GM19397 (cell line): ENCODE measurements around the gene HOXB3.
"Not testable (repeated sequence)": the region's sequence is repeated elsewhere in the genome, so short reads cannot be mapped to it uniquely, and the experiment has no call there.

ENCODE experiments used
- ATAC-seq: cut with Tn5 transposase; IDR thresholded peaks from one replicate; pipeline ENCODE4 v1.9.1; 2021; ENCODE audit warnings: mild to moderate bottlenecking, moderate library complexity; ENCODE audit not compliant: unreplicated experiment

Gene HOXB3

DNA sequence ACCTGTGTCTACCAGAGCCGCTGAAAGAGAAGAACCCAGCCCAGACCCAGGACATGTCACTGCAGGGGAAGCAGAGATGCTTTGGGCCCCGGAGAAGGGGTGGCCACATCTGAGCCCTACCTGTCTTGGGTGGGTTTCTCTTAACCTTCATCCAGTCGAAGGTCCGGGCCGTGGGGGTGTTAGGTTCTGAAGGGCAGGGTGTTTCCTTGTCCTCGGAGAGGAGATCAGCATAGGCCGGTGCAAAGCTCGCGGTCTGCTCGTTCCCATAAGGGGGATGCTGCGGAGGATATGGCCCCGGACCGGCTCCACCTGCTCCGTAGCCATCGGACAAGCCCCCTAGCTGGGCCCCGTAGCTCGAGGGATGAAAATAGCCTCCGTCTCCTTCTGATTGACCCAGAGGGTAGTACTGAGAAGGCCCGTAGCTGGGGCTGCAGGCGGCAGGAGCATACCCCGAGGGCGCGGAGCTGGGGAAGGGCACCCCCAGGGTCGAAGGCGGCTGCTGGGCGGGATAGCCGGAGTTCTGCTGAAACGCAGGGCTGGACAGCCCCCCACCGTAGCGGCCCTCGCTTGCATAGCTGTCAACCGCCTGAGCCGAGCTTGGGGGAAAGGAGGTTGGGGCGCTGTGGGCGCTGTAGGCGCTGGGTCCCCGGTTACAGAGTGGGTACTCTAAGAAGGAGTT, 59.7 kb downstream of the HOXB3 start:
- no peak for ATAC-seq

DNA sequence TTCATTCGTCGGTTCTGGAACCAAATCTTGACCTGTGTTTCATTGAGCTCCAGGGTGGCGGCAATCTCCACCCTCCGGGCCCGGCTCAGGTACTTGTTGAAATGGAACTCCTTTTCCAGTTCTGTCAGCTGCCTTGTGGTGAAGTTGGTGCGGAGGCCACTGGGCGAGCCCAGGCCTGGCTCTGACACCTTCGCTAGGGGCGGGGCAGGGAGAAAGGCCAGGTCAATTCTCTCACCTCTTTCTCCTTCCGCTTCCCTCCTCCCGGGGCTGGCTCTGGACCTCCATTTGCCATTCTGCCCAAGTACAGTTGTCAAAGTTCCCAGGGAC, 60.4 kb downstream of the HOXB3 start:
- ATAC-seq: no peak

DNA sequence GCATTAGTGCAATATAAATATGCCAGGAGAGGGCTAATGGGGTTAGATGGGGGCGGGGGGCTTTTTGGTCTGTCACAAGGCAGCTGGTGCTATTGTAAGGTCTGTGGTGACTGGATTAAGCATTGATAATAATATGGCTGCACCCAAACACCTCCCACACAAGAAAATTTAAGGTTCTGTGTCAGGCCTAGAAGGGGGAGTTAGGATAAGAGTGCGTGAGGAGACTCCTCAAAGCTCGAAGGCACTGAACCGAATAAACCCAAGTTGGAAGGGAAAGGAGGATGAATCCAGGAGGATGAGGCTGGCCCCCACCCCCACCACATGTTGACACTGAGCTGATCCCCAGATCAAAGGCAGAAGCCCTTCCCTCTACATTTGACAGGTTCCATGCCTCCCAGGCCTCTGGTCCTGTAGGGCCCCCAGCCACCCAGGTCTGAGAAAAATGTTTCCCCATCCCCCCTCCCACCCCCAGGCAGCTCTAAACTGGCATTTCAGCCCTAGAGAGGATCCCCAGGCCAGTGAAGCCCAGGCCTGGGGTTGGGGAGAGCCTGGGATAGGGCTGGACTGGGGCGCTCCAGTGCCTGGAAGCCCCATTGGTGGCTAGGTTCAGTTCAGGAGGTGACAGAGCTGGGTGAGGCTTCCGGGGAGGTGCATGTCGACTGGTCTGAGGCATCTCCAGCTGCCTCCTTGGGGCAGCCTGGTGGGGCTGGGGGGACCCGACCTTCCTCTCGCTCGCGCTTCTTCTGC, 60.9 kb downstream of the HOXB3 start:
- ATAC-seq: no peak

DNA sequence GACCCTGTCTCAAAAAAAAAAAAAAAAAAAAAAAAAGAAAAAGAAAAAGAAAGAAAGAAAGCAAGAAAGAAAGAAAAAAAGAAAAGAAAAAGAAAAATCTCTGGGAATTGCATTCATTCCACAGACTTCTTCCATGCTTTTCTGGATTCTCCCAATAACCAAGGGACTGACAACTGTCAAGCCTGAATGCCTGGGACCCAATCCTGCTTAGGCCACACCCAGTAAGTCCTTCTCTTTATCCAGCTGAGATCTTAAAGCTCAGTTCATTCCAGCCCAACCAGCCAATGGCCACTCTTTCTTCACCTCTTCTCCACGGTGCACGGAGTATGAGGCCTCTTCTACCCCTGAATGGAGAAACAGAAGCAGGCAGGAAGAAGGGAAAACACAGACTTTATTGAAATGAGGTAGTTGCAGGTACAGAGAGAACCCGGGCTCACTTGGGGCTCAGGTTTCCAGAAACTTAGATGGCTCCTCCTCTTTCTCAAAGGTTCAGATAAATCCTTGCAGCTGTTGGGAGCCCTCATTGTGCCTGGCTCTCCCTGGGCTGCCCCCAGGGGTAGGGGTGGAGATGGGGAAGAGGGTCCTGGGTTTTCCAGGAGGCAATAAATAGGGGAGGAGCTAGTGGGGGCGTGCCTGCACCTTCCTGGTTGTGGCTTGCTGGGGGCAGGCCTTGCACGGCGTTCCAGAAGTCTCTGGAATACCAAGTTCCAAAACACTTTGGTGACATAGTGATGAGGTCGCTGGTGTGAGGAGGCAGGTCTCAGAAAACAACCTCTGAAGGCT, 61.7 kb downstream of the HOXB3 start:
- ATAC-seq: no peak

DNA sequence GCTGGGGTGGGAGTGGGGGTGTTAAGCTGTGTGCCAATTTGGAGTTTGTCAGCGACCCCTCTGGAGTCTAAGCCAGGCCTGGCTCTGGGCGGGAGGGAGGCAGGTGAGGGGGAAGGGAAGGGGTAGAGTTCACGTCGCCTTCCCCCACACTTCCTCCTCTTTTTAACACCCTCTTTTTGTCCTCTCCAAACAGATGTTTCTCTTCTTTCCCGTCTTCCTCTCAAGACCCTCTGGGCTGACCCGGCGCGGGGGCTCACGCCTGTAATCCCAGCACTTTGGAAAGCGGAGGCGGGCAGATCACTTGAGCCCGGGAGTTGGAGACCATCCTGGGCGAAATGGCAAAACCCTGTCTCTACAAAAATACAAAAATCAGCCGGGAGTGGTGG, 62.5 kb downstream of the HOXB3 start:
- ATAC-seq: no peak

DNA sequence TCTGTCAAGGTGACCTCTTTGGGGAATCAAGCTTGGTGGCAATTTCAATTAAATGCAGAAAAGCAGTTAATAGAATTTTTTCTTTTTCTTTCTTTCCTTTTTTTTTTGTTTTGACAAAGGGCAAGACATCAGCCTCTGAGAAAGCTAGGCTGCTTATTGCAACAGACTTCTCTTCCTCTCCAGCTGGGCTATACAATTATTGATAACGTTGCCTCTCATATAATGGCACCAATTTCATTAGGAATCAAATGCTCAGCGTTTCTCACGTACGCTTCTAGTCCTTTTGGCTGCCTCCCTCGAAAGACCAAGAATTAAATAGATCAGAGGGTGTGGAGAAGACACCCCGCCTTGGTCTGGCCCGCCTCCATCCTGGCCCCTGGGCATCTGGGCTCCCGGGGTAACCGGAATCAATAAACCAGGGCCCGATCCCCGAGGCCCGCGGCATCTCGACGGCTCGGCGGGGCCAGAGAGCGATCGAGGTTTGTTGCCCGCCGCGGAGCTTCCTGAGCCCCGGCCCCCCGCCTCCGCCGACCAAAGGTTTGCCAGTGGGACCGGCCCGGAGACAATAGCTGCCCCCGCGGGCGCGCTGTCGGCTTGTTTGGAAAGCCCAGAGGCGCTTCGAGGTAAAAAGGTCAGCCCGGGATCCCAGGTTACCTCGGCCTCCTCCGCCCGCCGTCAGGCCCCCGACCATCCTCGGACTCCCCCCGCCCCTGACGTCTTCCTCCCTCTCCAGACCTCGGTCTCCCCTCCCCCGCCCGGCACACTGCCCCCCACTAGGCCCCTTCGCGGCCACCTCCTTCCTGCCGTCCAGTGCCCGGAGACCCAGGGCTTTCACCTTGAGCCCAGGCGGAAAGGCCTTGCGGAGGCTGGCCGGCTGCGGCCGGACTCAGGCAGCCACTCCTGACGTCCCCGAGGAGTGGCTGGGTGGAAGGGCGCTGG, 63.2 kb downstream of the HOXB3 start:
- no peak for ATAC-seq

DNA sequence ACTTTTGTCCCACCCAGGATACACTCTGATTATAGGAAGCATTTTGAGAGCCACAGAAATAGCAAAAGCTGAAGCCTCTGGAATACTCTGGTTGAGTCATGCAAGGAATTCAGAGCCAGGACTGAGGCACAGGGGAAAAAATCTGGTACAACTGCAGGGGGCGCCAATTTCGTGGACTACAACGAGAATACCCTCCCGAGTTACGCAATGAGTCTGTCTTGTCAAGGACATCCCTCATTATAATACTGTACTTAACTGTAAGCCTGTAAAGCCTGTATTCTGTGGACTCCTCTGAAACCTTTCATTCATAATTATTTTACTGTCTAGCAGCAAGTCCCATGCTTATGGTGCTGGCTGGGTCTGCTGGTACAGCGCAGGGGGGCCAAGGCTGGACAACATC, 67.0 kb downstream of the HOXB3 start:
- ATAC-seq: no peak

DNA sequence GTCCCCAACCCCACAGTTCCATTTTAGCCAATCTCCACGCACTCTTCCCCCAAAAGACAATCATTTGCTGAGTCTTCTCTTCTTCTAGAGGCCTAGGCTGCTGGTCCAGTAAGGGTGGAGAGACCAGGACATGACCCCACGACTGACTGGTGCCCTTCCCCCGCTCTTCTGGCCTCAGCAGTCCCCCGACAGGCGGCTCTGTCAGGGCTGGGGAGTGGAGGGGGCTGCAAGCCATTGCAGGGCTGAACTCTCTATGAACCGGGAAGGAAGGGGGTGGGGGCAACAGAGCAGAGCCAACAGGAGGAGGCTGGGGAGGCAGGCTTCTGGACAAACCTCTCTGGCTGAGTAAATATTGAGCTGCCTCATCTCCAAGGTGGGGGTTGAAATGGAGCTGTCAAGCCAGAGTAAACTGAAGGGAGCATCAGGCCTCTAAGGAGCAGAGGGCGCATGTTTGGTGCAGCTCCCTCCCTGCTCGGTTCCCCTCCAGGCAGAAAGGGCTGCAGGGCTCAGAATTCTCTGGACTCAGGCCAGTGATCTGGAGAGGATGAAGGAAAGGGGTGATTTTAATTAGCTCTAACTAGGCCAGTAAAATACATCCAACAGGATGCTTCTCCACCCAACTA, 67.9 kb downstream of the HOXB3 start:
- no peak for ATAC-seq

DNA sequence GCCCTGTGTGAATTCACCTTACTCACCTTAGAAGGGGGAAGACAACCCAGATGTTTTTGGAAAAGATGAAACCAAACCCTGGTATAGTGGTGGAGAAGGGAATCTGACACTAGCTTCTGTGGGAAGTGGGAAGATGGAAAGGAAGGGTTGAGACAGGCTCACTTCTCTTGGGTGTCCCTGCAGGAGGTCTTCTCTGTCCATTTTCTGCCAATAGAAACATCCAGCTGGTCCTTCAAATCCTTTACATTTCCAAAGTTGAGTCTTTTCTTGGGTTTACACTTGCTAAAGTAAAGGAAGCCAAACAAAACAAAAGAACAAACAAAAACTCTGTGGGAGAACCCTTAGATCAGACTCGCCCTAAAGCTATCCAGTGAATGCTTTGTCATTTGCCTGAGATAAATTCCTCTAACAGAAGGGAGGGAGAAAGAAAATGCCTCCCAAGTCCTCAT, 69.4 kb downstream of the HOXB3 start:
- no peak for ATAC-seq

DNA sequence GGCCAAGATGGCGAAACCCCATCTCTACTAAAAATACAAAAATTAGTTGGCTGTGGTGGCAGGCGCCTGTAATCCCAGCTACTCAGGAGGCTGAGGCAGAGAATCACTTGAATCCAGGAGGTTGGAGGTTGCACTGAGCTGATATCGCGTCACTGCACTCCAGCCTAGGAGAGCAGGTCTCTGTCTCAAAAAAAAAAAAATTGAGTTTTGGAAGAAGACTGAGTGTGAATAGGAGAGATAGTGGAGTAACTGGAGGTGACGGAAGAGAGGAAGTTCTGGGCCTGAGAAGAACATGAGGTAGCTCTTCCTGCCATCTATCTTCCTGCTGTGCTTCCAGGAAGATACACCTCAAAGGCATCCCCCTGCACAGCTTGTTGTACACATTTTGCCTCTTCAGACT, 70.6 kb downstream of the HOXB3 start:
- no peak for ATAC-seq

DNA sequence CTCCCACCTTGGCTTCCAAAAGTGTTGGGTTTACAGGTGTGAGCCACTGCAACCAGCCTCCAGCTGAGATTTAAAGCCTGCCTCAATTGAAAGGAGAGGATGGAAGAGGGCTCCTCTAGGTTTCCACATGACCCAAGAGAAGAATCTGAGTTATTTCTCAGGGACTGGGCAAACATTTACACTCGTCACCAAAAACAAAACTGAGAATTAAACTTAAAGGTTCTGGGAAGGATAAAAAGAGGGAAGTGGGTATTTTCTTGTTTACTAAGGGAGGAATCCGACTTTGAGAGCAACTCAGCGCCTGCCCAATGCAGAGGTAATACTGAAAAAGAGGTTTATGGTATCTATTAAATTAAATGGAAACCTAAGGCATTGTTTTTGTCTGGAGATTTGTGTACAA, 72.6 kb downstream of the HOXB3 start:
- ATAC-seq: no peak

DNA sequence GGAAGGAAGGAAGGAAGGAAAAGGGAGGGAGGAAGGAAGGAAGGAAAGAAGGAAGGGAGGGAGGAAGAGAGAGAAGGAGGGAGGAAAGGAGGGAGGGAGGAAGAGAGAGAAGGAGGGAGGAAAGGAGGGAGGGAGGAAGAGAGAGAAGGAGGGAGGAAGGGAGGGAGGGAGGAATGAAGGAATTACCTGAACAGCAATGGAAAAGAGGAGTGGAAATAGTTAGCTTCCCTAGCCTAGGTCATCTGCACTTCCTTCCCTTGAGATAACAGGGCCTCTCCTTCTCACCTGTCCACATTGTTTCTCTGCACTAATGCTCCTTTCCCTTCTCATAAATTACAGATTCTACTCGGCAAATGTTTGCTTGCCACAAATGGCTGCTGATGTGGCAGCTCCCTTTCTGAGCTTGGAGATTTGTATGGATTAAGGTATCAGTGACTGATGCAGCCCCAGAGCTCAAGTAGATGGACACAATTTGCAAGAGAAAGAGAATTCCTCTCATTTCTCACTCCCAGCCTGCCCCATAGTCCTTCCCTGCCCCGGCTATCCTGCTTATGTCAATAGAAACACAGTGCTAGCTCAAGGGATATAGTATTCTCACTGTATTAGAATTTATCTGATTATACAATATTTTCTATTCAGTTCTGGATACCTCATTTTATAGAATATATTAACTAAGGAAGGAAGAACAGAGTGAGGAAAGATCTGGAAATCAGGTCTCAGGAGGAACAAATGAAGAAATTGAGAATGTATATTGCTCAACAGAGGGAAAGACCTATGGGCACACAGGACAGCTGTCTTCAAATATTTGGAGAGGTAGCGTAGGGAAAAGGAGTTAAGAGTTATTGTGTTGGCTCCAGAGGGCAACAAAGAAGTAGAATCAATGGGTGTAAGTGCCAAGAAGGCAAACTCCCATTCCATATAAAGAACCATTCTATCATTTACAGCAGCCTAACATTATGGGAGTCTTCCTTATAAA, 73.8 kb downstream of the HOXB3 start:
- ATAC-seq: no peak

DNA sequence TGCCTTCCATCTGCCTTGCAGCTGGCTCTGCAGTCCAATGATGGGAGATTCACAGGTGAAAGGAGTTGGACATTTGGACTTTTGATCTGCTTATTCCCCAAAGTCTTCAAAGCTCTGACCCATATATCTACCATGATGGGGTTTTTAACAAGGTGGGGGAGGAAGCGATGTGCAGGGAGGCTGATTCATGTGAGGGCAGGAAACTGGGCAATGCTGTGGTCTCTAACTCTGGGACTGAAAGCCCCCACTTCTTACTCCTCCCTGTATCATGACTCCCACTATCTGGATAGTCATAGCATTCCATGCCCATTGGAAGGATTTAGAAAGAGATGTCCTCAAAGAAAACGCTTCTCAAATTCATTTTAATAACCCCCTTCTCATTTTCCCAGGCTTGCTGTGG, 75.6 kb downstream of the HOXB3 start:
- ATAC-seq: no peak

DNA sequence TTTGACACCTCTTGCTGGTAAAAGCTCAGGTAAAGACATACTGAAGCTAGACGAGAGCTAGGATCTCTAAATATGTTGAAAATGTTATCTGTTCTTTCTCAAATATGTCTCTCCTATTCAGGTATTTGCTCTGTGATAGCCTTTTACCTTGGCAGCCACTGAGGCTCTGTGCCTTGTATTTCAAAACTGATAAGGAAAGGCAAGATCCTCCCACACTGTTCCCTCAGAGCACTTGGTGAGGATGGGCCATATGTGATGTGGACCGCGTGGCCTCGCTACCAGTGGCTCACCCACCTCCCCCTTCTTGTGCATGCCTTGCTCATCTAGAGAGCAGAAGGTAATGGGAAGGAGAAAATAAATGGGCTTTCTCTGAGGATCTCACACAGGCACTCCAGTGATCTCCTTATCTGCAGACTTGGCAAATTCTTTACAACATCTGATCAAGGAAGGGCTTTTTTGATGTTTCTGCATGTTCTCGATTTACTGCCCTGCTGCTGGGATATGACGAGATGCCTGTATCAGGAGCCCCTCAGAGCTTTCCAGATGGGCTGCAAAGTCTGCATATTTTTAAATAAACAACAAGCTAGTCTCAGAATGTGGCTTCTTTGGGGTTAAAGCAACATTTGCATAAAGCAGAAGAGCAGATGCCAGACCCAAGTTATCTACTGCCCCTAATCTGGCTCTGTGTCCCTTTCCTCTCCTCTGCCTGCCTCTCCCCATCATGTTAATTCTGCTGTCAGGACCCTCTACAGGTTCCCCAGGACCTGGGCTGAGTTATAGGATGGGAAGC, 76.2 kb downstream of the HOXB3 start:
- no peak for ATAC-seq

DNA sequence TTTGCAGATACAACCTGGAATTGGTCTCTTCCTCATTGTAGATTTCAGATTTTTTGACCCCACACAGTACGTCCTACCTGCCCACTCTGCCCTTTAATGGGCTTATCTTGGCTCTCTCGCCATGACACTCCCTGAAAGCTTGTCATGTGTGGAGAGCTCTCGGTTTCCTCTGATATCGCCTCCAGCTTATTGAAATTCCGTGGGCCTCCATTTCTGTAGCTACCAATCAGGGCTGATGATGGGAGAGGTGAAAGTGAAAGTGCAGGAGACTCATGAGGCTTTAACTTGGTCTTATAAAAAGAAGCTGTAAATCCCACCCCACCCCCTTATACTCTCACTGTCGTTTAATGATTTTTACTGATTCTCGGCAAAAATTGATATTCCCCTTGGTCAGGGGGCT, 76.9 kb downstream of the HOXB3 start:
- ATAC-seq: no peak

DNA sequence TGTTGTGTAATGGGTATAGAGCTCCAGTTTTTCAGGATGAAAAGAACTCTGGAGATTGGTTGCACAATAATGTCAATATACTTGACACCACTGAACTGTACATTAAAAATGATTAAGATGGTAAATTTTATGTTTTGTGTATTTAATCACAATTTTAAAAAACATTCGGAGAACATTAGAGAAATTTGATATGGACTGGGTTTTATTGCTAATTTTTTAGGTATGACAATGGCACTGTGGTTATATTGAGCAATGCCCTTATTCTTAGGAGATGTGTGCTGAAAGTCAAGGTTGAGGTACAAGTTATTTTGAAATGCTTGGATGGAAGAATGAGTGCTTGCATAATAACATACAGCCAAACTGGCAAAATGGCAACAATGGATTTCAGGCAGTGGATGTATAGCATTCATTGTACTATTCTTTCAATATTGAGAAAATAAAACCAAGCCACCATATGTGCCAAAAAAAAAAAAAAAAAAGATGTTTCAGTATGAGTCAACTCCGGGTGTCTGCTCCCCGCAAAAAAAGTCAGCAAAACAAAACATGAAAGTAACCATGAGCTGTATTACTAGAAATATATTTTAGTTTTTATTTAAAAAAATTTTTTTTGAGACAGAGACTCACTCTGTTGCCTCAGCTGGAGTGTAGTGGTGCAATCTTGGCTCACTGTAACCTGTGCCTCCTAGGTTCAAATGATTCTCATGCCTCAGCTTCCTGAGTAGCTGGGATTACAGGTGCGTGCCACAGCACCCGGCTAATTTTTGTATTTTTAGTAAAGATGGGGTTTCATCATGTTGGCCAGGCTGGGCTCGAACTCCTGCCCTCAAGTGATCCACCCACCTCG, 79.1 kb downstream of the HOXB3 start:
- no peak for ATAC-seq

DNA sequence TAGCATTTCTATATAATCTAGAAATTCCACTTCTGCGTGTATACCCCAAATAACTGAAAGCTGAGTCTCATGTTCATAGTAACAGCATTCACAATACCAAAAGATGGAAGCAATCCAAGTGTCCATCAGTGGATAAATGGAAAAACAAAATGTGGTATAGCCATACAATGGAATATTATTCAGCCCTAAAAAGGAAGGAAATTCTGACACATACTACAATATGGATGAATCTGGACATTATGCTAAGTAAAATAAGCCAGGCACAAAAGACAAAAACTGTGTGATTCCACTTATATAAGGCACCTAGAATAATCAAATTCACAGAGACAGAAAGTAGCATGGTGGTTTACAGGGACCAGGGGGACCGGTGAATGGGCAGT, 79.7 kb downstream of the HOXB3 start:
- ATAC-seq: no peak

DNA sequence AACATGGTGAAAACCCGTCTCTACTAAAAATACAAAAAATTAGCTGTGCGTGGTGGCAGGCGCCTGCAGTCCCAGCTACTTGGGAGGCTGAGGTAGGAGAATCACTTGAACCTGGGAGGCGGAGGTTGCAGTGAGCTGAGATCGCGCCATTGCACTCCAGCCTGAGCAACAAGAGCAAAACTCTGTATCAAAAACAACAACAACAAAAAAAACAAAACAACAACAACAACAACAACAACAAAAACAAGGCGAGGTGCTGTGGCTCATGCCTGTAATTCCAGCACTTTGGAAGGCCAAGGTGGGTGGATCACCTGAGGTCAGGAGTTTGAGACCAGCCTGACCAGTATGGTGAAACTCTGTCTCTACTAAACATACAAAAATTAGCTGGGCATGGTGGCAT, 80.3 kb downstream of the HOXB3 start:
- not testable (repeated sequence) for ATAC-seq
